ENCODE measurements around the gene PDZRN3.

DNA sequence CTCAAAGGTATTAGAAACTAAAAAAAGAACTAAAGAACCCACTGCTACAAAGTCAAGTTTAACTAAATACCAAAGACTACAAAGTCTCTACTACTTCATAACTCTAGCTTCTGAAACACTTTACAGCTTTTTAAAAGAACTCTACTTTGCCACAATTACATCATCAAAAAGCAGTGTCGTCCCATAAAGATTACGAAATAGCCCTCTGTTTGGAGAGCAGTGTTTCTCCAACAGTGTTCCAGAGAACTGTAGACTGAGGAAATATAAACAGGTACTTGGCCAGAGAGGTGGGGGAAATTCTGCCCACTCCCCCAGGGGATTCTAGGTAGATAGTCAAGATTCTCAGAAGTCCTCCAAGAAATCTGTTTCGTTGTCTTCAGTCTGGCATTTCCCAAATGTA lies 225.6 kb downstream of the PDZRN3 start:
- TF ChIP-seq POLR2A (IDR thresholded peaks at IDR 0.05) (no peak), POLR2AphosphoS5 (IDR thresholded peaks at IDR 0.05; ENCODE audit: insufficient read depth in 1 of 2, low read depth in 1 of 2) (peak in 1 of 2 donors; percentile 34)
- TF ChIP-seq, protein P1, sequence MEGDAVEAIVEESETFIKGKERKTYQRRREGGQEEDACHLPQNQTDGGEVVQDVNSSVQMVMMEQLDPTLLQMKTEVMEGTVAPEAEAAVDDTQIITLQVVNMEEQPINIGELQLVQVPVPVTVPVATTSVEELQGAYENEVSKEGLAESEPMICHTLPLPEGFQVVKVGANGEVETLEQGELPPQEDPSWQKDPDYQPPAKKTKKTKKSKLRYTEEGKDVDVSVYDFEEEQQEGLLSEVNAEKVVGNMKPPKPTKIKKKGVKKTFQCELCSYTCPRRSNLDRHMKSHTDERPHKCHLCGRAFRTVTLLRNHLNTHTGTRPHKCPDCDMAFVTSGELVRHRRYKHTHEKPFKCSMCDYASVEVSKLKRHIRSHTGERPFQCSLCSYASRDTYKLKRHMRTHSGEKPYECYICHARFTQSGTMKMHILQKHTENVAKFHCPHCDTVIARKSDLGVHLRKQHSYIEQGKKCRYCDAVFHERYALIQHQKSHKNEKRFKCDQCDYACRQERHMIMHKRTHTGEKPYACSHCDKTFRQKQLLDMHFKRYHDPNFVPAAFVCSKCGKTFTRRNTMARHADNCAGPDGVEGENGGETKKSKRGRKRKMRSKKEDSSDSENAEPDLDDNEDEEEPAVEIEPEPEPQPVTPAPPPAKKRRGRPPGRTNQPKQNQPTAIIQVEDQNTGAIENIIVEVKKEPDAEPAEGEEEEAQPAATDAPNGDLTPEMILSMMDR (IDR thresholded peaks at IDR 0.05), result no peak
